T-helper 1 cell treated with Interleukin-12 subunit alpha and Interleukin-12 subunit beta and Interleukin-4 antibody, amounts not matched to agents 30 ng/mL and 1 ng/mL, for 36 hours (primary cell): ENCODE data around the gene CDH13. TPM values are rescaled to one million over a fixed set of nuclear protein-coding genes. Genes with fewer than 3 reads are reported as not detected.

Source experiments
- intact Hi-C: fragments of 100-400 bp; cut with micrococcal nuclease; formaldehyde crosslinking; loops from one replicate; pipeline ENCODE4 v1.15.1; 2024
- total RNA-seq: library from RNA; stranded (reverse); gene quantifications from 2 replicates; pipeline ENCODE4 v1.2.3, GENCODE V29; 2022

The CDH13 gene
- total RNA-seq, 1 donor from 2014 or later, result not detected

- intact Hi-C loops, result no loop called here
Observed at GRCh38 chr16:82776470-82777146, 149.8 kb downstream of the CDH13 start.

DNA sequence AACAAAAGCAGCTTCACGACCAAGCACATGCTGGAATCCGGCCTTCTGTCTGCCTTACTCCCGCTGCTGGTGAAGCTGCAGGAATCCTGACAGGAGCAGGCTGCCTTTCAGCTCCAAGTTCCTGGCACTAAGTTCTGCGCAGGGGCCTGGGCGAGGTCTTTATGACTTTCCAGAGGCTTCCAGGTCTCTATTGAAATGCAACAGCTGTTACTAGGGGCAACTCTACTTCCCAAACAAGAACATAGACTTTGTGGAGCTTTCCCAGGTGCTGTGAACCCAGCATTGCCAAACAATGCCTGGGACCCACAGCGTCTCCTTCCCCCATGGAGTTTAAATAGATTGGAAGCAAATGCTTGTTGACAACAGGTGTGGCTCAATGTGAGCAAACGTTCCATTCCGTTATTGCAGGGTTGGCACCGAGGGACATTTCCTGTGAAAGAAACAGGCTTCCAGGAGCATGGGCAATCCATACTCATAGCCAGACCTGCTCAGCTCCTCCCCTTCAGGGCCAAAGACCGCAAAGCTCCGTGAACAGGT is 156.0 kb downstream of the CDH13 start:
- intact Hi-C loops, result no loop called here

DNA sequence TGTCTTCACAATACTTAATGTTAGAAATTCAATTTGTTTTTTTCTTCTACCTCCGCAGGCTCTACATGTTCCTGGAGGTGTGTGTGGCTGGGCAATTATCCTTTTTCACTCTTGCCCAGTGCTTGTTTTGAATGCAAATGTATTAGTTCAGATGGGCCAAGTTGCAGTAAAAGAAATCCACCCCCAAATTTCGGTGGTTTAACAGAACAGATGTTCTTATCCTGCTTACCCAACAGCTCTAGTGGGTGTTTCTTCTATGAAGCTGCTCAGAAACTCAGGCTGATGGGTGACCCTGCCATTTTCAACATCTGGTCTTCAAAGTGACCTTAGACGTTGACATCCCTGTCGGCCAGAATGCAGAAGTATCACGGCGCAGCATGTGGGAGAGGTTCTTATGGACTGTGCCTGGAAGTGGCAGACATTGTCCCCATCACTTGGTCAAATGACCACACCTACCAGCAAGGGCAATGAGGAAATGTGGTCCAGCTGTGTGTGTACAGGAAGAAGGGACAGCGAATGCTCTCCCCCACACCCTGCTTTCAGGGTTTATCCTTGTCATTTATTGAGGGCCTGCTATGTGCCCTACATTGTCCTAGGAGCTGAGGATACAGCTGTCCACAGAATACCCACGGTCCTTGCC is 157.3 kb downstream of the CDH13 start:
- intact Hi-C loops, result no loop called here

DNA sequence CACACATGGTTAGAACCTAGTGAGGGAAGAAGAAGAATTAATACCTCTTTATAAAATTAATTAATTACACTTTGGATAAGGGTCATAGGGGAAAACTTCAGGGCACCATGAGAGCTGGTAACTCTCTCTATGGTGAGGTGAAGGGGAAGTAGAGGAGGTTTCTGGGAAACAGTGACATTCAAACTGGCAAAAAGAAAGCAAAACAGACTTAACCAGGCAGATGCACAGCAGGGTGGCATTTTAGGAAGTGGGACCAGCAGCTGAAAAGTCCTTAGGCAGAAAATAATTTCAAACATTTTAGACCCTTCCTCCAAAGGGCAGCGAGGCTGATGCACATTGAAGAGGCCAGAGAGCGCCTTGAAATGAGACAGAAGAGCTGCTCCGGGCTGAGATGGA is 157.8 kb downstream of the CDH13 start:
- intact Hi-C loops, result no loop called here

DNA sequence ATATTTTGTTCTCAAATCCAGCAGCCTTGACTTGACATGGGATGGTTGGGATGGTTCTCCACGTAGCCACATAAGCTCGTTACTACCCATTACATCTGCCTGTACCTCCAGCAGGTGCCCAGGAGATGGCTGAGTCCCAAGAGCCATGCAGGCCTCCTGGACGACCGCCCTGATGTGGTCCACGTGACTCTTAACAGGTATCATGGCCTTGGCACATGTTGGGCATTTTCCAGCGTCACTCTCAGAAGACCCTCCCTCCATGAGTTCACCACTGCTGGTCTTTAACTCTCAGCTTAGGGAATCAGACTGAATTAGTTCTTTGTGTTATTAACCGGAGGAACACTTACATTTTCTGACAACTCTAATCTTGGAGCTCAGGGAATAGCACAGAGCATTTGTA is 161.5 kb downstream of the CDH13 start:
- intact Hi-C loops, result no loop called here

GRCh38 chr16:82788919-82789318 is 162.2 kb downstream of the CDH13 start:
- intact Hi-C loops, result no loop called here

DNA sequence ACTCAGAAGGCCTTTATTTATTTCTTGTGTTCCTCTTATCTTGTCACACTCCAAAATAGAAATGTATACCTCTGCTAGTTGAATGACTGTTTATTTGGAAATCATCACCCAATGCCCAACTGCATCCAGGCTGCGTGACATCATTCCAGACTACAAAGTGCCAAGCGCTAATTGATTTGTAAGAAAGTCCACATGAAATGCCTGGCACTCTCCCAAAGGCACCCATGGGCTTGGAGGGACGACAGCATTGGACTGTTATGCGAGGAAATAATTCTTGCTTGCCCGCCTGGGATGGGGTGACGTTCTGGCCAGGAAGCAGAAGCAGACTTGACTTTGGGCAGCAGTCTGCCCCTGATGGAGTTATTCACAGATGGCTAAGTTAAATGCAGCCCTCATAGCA is 165.9 kb downstream of the CDH13 start:
- intact Hi-C loops, result no loop called here

GRCh38 chr16:82793528-82794245 is 166.9 kb downstream of the CDH13 start:
- intact Hi-C loops, result no loop called here

DNA sequence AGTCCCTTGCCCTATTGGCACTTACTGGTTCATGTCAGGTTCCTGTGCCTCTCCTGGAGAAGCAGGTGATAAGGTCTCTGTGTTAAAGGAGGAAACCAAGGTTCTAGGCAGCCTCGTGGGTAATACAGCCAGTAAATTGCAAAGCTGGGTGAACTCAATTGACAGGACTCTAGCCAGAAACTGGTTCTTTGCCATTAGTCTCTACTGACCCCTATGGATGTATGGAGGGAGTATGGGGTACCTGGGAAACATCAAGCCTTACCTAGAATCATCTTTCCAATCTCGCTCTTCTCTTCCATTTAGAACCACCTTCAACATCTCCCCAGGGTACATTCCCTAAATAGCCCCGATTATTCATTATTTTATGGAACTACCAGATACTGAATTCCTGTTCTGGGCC is 169.3 kb downstream of the CDH13 start:
- intact Hi-C loops, result no loop called here

GRCh38 chr16:82801361-82801760 is 174.6 kb downstream of the CDH13 start:
- intact Hi-C loops, result no loop called here

GRCh38 chr16:82805866-82806265 is 179.1 kb downstream of the CDH13 start:
- intact Hi-C loops, result no loop called here

GRCh38 chr16:82807311-82807710 is 180.5 kb downstream of the CDH13 start:
- intact Hi-C loops, result no loop called here

GRCh38 chr16:82808036-82808435 is 181.3 kb downstream of the CDH13 start:
- intact Hi-C loops, result no loop called here

- intact Hi-C loops, result no loop called here
Observed at GRCh38 chr16:82810077-82810476, 183.3 kb downstream of the CDH13 start.

- intact Hi-C loops, result no loop called here
Observed at GRCh38 chr16:82814059-82814458, 187.3 kb downstream of the CDH13 start.

DNA sequence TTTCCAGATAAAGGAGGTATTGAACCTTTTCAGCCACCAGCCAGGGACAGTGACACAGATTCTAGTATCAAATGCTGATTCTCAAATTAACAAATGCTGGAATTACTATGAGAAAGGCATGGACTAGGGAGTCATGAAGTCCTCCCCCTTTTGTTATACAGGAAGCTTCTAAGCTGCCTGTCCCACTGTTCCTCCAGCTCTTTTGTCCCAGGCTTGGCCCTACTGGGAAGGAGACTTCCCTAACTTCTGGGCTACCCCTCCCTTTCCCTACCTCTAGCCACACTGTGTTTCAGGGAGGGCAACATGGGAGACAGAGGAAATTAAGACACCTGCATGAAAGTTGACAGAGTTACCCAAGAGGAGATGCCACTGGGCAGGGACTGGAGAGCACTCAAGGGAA is 192.5 kb downstream of the CDH13 start:
- intact Hi-C loops, result no loop called here

DNA sequence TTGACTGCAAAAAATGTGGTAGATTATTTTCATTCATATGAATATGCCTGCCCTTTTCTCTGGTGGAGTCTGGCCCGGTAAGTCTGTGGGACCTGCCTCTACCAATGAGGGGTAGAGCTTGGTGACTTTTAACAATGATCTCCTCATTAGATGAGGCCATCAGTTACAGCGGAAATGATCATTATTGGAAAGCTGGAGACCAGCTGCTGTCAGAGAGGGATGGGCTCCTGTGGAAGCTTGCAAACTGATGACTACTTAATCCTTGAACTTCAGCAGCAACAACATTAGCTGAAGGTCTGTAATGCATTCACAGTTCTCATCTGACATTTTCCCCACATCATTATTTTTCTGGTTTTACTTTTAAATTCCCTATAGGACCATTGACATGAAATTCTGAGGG is 194.1 kb downstream of the CDH13 start:
- intact Hi-C loops, result no loop called here

DNA sequence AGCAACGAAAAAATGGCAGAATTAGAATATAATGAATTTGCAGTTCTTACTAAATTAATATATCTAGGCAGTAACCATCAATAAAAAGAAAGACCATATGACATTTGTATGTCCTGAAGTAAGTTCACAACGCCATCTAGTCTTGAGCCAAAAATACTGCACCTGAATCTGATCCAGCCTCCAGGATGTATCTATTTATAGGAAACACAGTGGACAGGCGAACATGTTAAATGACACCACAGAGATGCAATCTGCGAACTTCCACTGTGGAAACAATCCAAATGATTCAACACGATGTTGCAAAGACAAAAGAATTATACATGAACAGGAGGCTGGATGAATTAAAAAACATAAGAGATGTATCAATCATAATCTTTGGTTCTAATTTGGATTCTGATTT is 197.6 kb downstream of the CDH13 start:
- intact Hi-C loops, result no loop called here

DNA sequence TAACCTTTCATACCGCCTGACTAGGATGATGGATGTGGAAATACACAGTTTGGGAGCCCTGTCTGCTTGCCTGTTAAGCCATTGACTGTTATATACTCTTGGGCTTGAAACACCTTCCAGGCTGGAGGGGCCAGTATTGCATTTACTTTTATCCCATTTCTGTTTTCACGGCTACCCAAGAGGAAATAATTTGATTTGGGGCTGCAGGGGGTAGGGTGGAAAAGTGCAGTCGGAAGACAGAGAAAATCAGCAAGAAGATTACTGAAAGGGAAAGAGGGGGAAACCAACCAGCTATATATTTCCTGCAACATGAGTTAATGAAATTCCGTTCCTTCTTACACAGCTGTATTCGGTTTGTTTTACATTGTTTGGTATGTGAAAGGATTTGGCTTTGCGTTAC is 202.5 kb downstream of the CDH13 start:
- intact Hi-C loops, result no loop called here

DNA sequence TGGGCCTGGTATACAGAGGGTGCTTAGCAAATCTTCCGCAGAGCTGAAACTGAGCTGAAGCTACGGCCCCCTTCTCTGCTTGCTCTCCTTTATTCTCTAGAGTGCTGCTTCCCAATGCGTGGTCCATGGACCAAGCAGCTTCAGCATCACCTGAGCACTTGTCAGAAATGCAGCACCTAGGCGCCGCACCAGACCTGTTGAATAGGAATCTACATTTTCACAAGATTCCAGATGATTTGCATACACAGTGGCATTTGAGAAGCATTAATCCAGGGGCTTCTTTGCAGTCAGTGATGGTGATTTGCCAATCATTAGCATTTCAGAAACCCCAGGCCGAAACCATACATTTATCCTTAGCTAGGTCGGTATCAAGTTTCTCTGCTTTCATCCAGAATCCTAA is 204.2 kb downstream of the CDH13 start:
- intact Hi-C loops, result no loop called here

GRCh38 chr16:82832821-82833220 is 206.1 kb downstream of the CDH13 start:
- intact Hi-C loops, result no loop called here

DNA sequence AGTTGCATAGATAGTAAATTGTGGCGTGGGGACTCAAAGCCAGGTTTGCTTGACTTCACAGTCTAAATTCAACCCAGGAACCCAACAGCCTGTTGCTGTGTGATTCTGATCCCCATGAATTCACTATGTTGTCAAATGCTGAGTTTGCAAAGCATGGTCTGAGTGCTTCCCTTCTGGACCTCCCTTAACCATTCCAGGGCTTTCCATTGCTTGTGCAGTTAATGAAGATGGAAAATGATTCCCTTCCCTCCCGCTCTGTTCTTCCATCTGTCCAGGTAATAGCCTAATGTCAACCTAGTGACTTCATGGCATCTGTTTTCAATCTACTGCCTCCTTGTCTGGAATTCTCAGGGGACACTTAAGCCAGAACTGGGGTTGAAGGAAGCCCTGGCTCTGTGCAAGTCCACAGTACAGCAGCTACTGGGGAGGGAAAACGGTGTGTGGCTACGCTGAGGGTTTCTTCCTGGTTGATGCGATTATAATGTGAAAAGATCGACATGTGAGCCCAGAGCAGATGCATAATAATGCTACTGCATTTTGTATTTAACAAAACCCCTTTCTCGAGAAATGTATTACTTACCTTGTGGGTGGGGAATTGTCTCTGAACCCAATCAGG is 206.7 kb downstream of the CDH13 start:
- intact Hi-C loops, result no loop called here
